Globus pallidus (tissue), 1 donor: ENCODE measurements around the gene ZNF700.
"Not testable (repeated sequence)": the region's sequence is repeated elsewhere in the genome, so short reads cannot be mapped to it uniquely, and the experiment has no call there.

ENCODE experiments used
- DNase-seq: peaks from one replicate; pipeline ENCODE4 v3.0.0-alpha.2; 2015; ENCODE audit warnings: low spot score

The ZNF700 gene

DNA sequence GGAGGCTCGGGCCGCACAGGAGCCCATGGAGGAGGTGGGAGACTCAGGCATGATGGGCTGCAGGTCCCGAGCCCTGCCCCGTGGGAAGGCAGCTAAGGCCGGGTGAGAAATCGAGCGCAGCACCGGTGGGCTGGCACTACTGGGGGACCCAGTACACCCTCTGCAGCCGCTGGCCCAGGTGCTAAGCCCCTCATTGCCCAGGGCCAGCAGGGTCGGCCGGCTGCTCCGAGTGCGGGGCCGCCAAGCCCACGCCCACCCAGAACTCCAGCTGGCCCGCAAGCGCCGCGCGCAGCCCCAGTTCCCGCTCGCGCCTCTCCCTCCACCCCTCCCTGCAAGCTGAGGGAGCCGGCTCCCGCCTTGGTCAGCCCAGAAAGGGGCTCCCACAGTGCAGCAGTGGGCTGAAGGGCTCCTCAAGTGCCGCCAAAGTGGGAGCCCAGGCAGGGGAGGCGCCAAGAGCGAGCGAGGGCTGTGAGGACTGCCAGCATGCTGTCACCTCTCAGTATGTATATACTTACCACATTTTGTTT, 16.5 kb downstream of the ZNF700 start:
- not testable (repeated sequence) for DNase-seq

GRCh38 chr19:11942008-11942842, 17.3 kb downstream of the ZNF700 start:
- DNase-seq, result no peak

- no peak for DNase-seq
Measured at GRCh38 chr19:11942843-11943108, 17.9 kb downstream of the ZNF700 start.

- no peak for DNase-seq
Measured at GRCh38 chr19:11944656-11945055, 19.7 kb downstream of the ZNF700 start.

GRCh38 chr19:11948646-11949045, 23.7 kb downstream of the ZNF700 start:
- DNase-seq, result no peak

DNA sequence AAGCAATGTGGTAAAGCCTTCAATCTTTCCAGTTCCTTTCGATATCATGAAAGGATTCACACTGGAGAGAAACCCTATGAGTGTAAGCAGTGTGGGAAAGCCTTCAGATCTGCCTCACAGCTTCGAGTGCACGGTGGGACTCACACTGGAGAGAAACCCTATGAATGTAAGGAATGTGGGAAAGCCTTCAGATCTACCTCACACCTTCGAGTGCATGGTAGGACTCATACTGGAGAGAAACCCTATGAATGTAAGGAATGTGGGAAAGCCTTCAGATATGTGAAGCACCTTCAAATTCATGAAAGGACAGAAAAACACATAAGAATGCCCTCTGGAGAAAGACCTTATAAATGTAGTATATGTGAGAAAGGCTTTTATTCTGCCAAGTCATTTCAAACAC, 24.3 kb downstream of the ZNF700 start:
- no peak for DNase-seq

DNA sequence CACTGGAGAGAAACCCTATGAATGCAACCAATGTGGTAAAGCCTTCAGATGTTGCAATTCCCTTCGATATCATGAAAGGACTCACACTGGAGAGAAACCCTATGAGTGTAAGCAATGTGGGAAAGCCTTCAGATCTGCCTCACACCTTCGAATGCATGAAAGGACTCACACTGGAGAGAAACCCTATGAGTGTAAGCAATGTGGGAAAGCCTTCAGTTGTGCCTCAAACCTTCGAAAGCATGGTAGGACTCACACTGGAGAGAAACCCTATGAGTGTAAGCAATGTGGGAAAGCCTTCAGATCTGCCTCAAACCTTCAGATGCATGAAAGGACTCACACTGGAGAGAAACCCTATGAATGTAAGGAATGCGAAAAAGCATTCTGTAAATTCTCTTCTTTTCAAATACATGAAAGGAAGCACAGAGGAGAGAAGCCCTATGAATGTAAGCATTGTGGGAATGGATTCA, 24.7 kb downstream of the ZNF700 start:
- not testable (repeated sequence) for DNase-seq

DNA sequence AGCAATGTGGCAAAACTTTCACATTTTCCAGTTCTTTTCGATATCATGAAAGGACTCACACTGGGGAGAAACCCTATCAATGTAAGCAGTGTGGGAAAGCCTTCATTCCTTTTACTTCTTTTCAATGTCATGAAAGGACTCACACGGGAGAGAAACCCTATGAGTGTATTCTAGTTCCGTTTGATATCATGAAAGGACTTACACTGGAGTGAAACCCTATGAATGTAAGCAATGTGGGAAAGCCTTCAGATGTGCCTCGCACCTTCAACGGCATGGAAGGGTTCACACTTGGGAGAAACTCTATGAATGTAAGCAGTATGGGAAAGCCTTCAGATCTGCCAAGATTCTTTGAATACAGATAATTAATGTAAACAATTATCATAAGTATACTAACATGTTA, 25.4 kb downstream of the ZNF700 start:
- DNase-seq, result no peak

DNA sequence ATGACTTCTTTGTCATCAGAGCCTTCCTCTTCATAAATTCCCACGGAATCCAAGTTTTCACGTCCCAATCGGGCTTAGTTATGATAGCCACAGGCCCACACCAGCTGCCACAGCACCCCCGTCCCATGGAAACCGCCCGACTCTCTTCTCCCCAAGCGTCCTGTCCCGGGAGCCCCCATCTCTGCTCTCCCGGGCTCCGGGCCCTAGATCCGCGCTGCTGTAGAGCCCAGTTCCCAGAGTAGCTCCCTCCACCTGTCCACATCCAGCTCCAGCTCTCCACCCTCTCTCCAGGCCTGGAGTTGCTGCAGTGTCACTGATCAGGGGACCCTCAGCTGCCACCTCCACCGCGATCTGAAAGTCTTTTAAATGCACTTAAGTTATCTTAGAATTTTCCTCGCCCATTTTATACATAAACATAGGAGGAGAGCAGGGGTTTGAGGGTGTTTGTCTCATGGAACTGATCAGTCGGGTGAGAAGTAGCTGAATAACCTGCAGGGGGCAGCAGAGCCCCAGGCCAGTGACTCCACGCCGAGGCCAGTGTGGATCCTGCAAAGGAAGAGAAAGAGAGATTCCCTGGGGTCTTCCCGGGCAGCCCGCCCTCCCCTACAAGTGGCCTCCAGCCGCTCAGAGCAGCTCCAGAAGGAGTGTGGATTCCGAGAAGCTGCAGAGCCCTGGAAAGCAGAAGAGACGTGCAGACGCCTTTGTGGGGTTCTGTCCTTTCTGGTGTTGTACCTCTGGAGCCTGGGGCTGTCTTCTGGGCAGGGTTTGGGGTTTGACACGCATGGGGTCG, 38.9 kb downstream of the ZNF700 start:
- DNase-seq, result peak; percentile 76

DNA sequence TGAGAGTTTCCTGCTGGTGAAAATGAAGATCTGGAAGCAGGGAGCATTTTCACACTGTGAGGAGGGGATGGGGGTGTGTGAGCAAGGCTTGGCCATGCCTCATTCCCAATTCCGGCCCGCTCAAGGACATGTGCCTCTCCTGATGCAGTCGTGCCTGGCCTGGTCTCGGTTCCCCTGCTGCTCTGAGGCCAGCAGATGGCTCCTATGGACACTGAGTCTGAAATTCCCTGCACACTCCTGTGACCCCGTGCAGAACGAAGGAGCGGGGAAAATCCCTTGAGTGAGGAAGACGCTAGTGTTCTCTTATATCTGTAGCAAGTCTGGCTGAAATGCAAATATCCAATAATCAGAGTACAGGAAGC, 39.6 kb downstream of the ZNF700 start:
- no peak for DNase-seq

- DNase-seq, result peak; percentile 96
Measured at GRCh38 chr19:11964858-11965645, 40.1 kb downstream of the ZNF700 start, which contains the start of gene ZNF763. TSS of gene ZNF763 (plus strand) at chr19:11965040. CDS start at chr19:11965209, 169 bp downstream.

DNA sequence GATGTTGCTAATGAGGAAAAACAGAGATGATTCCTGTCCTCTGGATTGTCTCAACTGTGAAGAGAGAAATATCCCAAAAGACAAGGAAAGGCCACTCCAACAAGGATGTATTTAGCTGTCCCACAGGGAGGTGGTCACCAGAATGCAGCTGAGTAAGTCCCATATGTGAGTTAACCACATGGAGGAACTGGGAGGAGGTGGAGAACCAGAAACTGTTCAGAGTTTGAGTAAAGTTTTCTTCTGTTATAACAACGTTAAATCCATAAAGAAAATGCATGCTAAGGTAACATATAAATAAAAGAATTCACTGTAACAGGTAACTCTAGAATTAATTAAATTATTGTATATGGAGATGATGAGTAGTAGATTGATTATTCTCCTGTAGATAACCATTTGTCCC, 45.3 kb downstream of the ZNF700 start:
- DNase-seq, result no peak

- no peak for DNase-seq
Measured at GRCh38 chr19:11971041-11971440, 46.1 kb downstream of the ZNF700 start.

DNA sequence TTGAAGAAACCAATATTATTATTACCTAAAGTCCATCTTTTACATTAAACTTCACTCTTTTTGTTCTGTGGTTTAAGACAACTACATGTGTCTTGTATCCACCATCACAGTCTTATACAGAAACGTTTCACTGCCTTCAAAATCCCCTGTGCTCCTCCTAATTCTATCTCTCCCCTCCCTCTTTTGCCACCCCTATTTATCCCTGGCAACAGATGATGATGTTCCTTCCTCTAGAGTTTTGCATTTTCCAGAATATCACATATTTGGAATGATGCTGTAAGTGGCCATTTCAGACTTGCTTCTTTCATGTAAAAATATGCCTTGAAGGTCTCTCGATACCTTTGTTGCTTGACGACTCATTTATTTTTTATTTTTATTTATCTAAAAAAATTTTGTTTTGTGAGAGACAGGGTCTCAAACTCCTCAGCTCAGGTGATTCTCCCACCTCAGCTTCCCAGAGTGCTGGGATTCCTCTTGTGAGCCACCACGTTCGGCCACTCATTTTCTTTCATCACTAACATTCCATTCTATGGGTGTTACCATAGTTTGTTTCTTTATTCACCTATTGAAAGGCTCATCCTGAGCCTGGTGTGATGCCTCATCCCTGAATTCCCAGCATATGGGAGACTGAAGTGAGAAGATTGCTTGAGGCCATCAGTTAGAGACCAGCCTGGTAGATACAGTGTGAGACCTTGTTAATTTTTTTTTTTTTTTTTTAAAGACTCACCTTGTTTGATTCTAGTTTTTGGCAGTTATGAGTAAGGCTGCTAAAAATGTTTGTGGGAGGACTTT, 48.3 kb downstream of the ZNF700 start:
- no peak for DNase-seq

- DNase-seq, result no peak
Measured at GRCh38 chr19:11978492-11979100, 53.7 kb downstream of the ZNF700 start.

DNA sequence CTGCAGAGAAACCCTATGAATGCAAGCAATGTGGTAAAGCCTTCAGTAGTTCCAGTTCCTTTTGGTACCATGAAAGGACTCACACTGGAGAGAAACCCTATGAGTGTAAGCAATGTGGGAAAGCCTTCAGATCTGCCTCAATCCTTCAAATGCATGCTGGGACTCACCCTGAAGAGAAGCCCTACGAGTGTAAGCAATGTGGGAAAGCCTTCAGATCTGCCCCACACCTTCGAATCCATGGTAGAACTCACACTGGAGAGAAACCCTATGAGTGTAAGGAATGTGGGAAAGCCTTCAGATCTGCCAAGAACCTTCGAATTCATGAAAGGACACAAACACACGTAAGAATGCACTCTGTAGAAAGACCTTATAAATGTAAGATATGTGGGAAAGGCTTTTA, 54.6 kb downstream of the ZNF700 start:
- no peak for DNase-seq

GRCh38 chr19:11982526-11982925, 57.6 kb downstream of the ZNF700 start:
- DNase-seq, result no peak

GRCh38 chr19:11984986-11985385, 60.1 kb downstream of the ZNF700 start:
- DNase-seq, result no peak

DNA sequence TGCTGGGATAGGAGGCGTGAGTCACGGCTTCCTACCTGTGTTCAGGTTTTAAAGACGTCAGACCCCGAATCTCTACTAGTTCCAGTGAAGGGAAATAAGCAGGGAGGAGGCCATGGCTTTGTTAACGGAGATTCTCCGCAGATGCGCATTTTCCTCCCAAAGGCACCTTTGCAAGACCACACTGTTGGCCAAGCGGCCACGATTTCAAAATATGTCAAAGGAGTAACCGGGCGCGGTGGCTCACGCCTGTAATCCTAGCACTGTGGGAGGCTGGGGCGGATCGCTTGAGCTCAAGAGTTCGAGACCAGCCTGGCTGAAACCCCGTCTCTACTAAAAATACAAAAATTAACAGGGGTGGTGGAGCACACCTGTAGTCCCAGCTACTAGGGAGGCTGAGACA, 61.8 kb downstream of the ZNF700 start:
- DNase-seq, result no peak

DNA sequence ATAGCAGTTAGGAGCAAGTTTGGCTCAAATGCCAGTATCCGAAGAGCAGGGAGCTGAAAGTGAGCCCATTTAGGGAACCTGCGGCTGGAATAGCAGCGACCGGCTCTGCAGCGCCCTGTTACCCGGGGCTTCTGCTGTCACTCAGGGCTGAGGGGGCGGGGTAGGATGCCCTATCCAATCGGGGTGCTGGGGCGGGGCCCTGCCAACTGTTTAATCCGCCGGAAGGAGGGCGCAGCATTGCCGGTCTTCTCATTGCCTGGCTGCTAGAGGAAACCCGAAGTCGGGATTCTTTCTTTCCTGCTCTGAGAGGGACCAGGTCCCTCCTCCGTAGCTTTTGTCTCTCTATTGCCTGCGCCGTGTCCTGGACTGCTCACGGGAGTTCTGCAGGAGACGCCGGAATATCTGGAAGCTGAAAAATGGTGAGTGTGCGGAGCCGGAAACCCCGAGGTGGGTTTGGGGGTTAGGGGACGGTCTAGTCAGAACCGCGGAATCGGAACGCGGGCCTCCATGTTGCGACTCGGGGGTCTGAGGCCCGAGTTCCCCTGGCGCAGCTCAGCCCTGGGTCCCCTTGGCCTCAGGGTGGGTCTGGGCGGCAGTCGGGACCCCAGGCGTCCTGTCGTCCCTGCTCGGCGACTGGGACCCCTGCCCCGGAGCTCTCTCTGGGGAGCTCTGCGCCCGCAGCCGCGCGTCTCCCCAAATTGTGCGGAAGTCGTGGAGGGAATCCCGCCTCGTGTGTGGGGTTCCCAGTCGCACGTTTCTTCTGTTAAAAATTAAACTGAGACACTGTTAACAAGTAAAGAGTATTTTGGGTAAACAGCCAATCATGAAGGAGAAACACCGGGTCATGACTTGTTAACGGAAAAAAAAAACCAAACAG, 62.7 kb downstream of the ZNF700 start:
- peak; percentile 92 for DNase-seq
